IMR-90 (cell line): ENCODE measurements around the gene ABCA4. TPM values are rescaled to one million over a fixed set of nuclear protein-coding genes. Genes with fewer than 3 reads are reported as not detected.

Experiments
- ATAC-seq: fragments of 200-7000 bp; cut with Tn5 transposase; 2 replicates; pipeline ENCODE4 v1.9.1; 2020; ENCODE audit warnings: low read depth, mild to moderate bottlenecking, moderate library complexity
- BruUV-seq: library from RNA; stranded (reverse); fragments of 400-500 nt; replicated peaks from 2 replicates; lab custom pipeline; 2021; lab: Mats Ljungman, UMichigan
- CTCF ChIA-PET: fragments of 300-600 bp; formaldehyde crosslinking; extraction: SDS; loops from one replicate; lab custom pipeline; 2021; ENCODE audit warnings: antibody characterized with exemption; lab: Yijun Ruan, JAX
- POLR2A ChIA-PET: fragments of 300-600 bp; sonication (Branson Sonifier 250); formaldehyde crosslinking; loops from one replicate; lab custom pipeline; 2022; ENCODE audit warnings: antibody characterized with exemption; ENCODE audit not compliant: unreplicated experiment; lab: Charles Lee
- DNase-seq: peaks from one replicate; pipeline ENCODE4 v3.0.0; 2013
- H2AFZ ChIP-seq: replicated peaks from 2 replicates; pipeline ENCODE3; 2013; ENCODE audit warnings: low read length, mild to moderate bottlenecking; ENCODE audit not compliant: poor library complexity
- H2AK5ac ChIP-seq: 2 replicates; pipeline ENCODE4 v1.6.1; 2013; ENCODE audit warnings: low read depth, low read length, inconsistent platforms
- H2AK9ac ChIP-seq: replicated peaks from 2 replicates; pipeline ENCODE3; 2013; ENCODE audit warnings: mild to moderate bottlenecking, low read depth, low read length, moderate library complexity; ENCODE audit not compliant: poor library complexity
- H2BK120ac ChIP-seq: 2 replicates; pipeline ENCODE4 v1.6.1; 2013; ENCODE audit warnings: low read depth, low read length, inconsistent platforms
- H2BK15ac ChIP-seq: 3 replicates; pipeline ENCODE4 v1.6.1; 2013; ENCODE audit warnings: low read depth, low read length, inconsistent platforms
- H2BK20ac ChIP-seq: 2 replicates; pipeline ENCODE4 v1.6.1; 2013; ENCODE audit warnings: low read depth, mild to moderate bottlenecking, inconsistent platforms, low read length, moderate library complexity
- H2BK5ac ChIP-seq: 2 replicates; pipeline ENCODE4 v1.6.1; 2013; ENCODE audit warnings: mild to moderate bottlenecking, low read depth, low read length, inconsistent platforms; ENCODE audit not compliant: poor library complexity, severe bottlenecking
- H3K14ac ChIP-seq: replicated peaks from 2 replicates; pipeline ENCODE4 v1.6.1; 2013; ENCODE audit warnings: low read depth, low read length, inconsistent platforms
- H3K18ac ChIP-seq: 2 replicates; pipeline ENCODE4 v1.6.1; 2013; ENCODE audit warnings: low read depth, low read length, control low read depth
- H3K23ac ChIP-seq: 2 replicates; pipeline ENCODE4 v1.6.1; 2013; ENCODE audit warnings: low read depth, low read length, inconsistent platforms
- H3K27ac ChIP-seq: 2 replicates; pipeline ENCODE4 v1.5.1; 2013; ENCODE audit warnings: mild to moderate bottlenecking, control low read depth, low read length; ENCODE audit not compliant: insufficient read depth
- H3K27me3 ChIP-seq: 2 replicates; pipeline ENCODE4 v1.6.1; 2013; ENCODE audit warnings: low read length; ENCODE audit not compliant: control insufficient read depth, insufficient read depth
- H3K36me3 ChIP-seq: 2 replicates; pipeline ENCODE4 v1.6.1; 2013; ENCODE audit warnings: low read length, mixed read lengths; ENCODE audit not compliant: control insufficient read depth, insufficient read depth
- H3K4ac ChIP-seq: 2 replicates; pipeline ENCODE4 v1.6.1; 2013; ENCODE audit warnings: low read depth, low read length, inconsistent platforms
- H3K4me1 ChIP-seq: 2 replicates; pipeline ENCODE4 v1.6.1; 2013; ENCODE audit warnings: low read length, mixed read lengths; ENCODE audit not compliant: control insufficient read depth, insufficient read depth
- H3K4me2 ChIP-seq: 2 replicates; pipeline ENCODE4 v1.6.1; 2013; ENCODE audit warnings: low read depth, mild to moderate bottlenecking, control low read depth, low read length, moderate library complexity
- H3K4me3 ChIP-seq: 2 replicates; pipeline ENCODE4 v1.5.1; 2013; ENCODE audit warnings: low read depth, mild to moderate bottlenecking, control low read depth, low read length, moderate library complexity; ENCODE audit not compliant: insufficient read depth
- H3K56ac ChIP-seq: 2 replicates; pipeline ENCODE4 v1.6.1; 2013; ENCODE audit warnings: low read length, inconsistent platforms; ENCODE audit not compliant: insufficient read depth; ENCODE audit errors: extremely low read depth
- H3K79me1 ChIP-seq, 2 experiments: 2 replicates each; pipeline ENCODE4 v1.6.1; 2013; ENCODE audit warnings: low read length in 2 of 2, inconsistent platforms in 1 of 2, low read depth in 1 of 2
- H3K9ac ChIP-seq: 2 replicates; pipeline ENCODE4 v1.6.1; 2013; ENCODE audit warnings: low read depth, low read length, control low read depth
- H3K9me1 ChIP-seq: 2 replicates; pipeline ENCODE4 v1.6.1; 2013; ENCODE audit warnings: low read length, inconsistent platforms; ENCODE audit not compliant: insufficient read depth
- H3K9me3 ChIP-seq: 2 replicates; pipeline ENCODE4 v1.6.1; 2013; ENCODE audit warnings: low read length; ENCODE audit not compliant: control insufficient read depth, insufficient read depth
- H4K20me1 ChIP-seq: 2 replicates; pipeline ENCODE4 v1.6.1; 2013; ENCODE audit warnings: low read length, inconsistent platforms; ENCODE audit not compliant: insufficient read depth
- H4K5ac ChIP-seq: 2 replicates; pipeline ENCODE4 v1.6.1; 2013; ENCODE audit warnings: mild to moderate bottlenecking, low read depth, low read length, control low read depth
- H4K8ac ChIP-seq, 2 experiments: 2 replicates each; pipeline ENCODE4 v1.6.1; 2013; ENCODE audit warnings: low read depth in 2 of 2, low read length in 2 of 2, control low read depth in 1 of 2, inconsistent platforms in 1 of 2
- H4K91ac ChIP-seq: 2 replicates; pipeline ENCODE4 v1.6.1; 2013; ENCODE audit warnings: low read depth, low read length, inconsistent platforms; ENCODE audit not compliant: insufficient read depth
- BHLHE40 ChIP-seq: fragments of 150-350 bp; IDR thresholded peaks from 2 replicates; pipeline ENCODE4 v1.6.1; 2016; ENCODE audit warnings: mild to moderate bottlenecking, low read depth, low read length
- CTCF ChIP-seq: conservative IDR thresholded peaks from 2 replicates; pipeline ENCODE4 v1.5.1; 2012; ENCODE audit warnings: mild to moderate bottlenecking, low read depth, low read length, improper control_type of control experiment
- ELK1 ChIP-seq: fragments of 150-350 bp; IDR thresholded peaks from 2 replicates; pipeline ENCODE4 v1.6.1; 2016; ENCODE audit warnings: low read depth, mild to moderate bottlenecking, low read length, moderate library complexity, borderline replicate concordance
- FOS ChIP-seq: fragments of 150-350 bp; IDR thresholded peaks from 2 replicates; pipeline ENCODE4 v1.6.1; 2016; ENCODE audit warnings: low read depth, low read length
- MAFK ChIP-seq: IDR thresholded peaks from 2 replicates; pipeline ENCODE4 v1.6.1; 2012; ENCODE audit warnings: low read depth, low read length, improper control_type of control experiment
- MXI1 ChIP-seq: IDR thresholded peaks from 2 replicates; pipeline ENCODE4 v1.6.1; 2012; ENCODE audit warnings: low read depth, mild to moderate bottlenecking, low read length, moderate library complexity, borderline replicate concordance
- RAD21 ChIP-seq: IDR thresholded peaks from 2 replicates; pipeline ENCODE4 v1.6.1; 2012; ENCODE audit warnings: low read length, improper control_type of control experiment
- RCOR1 ChIP-seq: IDR thresholded peaks from 2 replicates; pipeline ENCODE4 v1.6.1; 2012; ENCODE audit warnings: mild to moderate bottlenecking, low read length, improper control_type of control experiment; ENCODE audit not compliant: insufficient replicate concordance
- USF2 ChIP-seq: fragments of 150-350 bp; IDR thresholded peaks from 2 replicates; pipeline ENCODE4 v1.6.1; 2017; ENCODE audit warnings: mild to moderate bottlenecking, antibody characterized with exemption, low read length, low read depth
- WGBS, 2 experiments: methylation state at CpG; one replicate each; pipeline versions ENCODE4 v1.1.5 to v1.1.7; 2013; ENCODE audit warnings: missing lambda C conversion rate in 2 of 2; ENCODE audit not compliant: insufficient read length in 1 of 2; ENCODE audit errors: extremely low coverage in 2 of 2; 5-methylcytosine and 5-hydroxymethylcytosine counted together
- dilution Hi-C: fragments of 300-500 bp; cut with HindIII; formaldehyde crosslinking; loops from one replicate; pipeline ENCODE4 v1.14.3; 2018; ENCODE audit warnings: low sequenced_read_pairs; ENCODE audit not compliant: unreplicated experiment
- in situ Hi-C: fragments of 300-500 bp; cut with MboI; formaldehyde crosslinking; loops from 3 replicates; pipeline ENCODE4 v1.14.3; 2019; ENCODE audit warnings: low sequenced_read_pairs, inconsistent platforms, mixed read lengths
- intact Hi-C: fragments of 100-400 bp; cut with micrococcal nuclease; formaldehyde crosslinking; loops from 2 replicates; pipeline ENCODE4 v1.10.0; 2022
- polyA plus RNA-seq, 3 experiments: library from polyadenylated mRNA; depleted of rRNA; stranded (reverse); fragments of >200 nt; gene quantifications; 2 replicates each; pipeline ENCODE4 v1.2.3, GENCODE V29; 2012; ENCODE audit warnings: low replicate concordance in 1 of 3
- total RNA-seq: library from RNA; depleted of rRNA; stranded (reverse); fragments of >200 nt; gene quantifications from 2 replicates; pipeline ENCODE4 v1.2.3, GENCODE V29; 2012

Gene ABCA4
- total and polyA plus RNA-seq, 2 of the 4 experiments (the other 2 are of a cell fraction), result under 0.01 to 0.36 TPM

- no peak overlapping the region for H3K4me3 ChIP-seq
- dilution Hi-C loops (no loop called here), in situ Hi-C loops (no loop called here), intact Hi-C loops (loop anchor here (5.0 kb wide), 1 partner anchor 37 kb away; no protein-coding TSS in a partner anchor)
- no peaks in the 10 kb centered on the region for H3K79me1 ChIP-seq
- H2BK20ac ChIP-seq, result no peak overlapping the region
- H3K4ac ChIP-seq, result no peak overlapping the region
- no peak overlapping the region for H2BK5ac ChIP-seq
- H4K5ac ChIP-seq, result no peak overlapping the region
- no peak overlapping the region for H4K91ac ChIP-seq
- no peaks in the 10 kb centered on the region for H3K9me1 ChIP-seq
- WGBS, 2 experiments, result 73% methylated on average over 5 of the region's 7 CpGs; no CpG with 5 or more reads in 1 of the 2 experiments
- ChIA-PET POLR2A (no interaction called here), CTCF (no interaction called here)
- ATAC-seq (no peak), DNase-seq (no peak)
- no peaks in the 10 kb centered on the region; the same call in 1 of the 2 replicates for H3K4me1 ChIP-seq
- TF ChIP-seq MXI1 (no peak), FOS (no peak), USF2 (no peak), MAFK (no peak), ELK1 (no peak), CTCF (no peak), RCOR1 (no peak), RAD21 (no peak), BHLHE40 (no peak)
- no peak overlapping the region for H2AFZ ChIP-seq
- H3K27me3 ChIP-seq, result peaks cover 17% of the 10 kb centered on the region
- H3K9ac ChIP-seq, result no peak overlapping the region
- no peak overlapping the region for H3K27ac ChIP-seq
- no peak overlapping the region for H2BK120ac ChIP-seq
- H2BK15ac ChIP-seq, result no peak overlapping the region
- H3K18ac ChIP-seq, result no peak overlapping the region
- no peak overlapping the region for H3K56ac ChIP-seq
- no TSS peak for BruUV-seq
- no peak overlapping the region for H4K8ac ChIP-seq
- H2AK9ac ChIP-seq, result no peak overlapping the region
- H3K23ac ChIP-seq, result no peak overlapping the region
- H4K20me1 ChIP-seq, result no peaks in the 10 kb centered on the region
- no peak overlapping the region for H3K14ac ChIP-seq
- H3K4me2 ChIP-seq, result no peak overlapping the region
- no peak overlapping the region for H2AK5ac ChIP-seq
- no peaks in the 10 kb centered on the region for H3K36me3 ChIP-seq
- no peaks in the 10 kb centered on the region for H3K9me3 ChIP-seq
Observed at GRCh38 chr1:94105581-94105952, 15.4 kb downstream of the ABCA4 start.
